Activated T-helper 1 cell treated with anti-CD3 and anti-CD28 coated beads, Interleukin-12 subunit alpha, Interleukin-12 subunit beta, Interleukin-2, Interleukin-4 antibody, amounts not matched to agents 30 ng/mL and 10 ng/mL and 1 ng/mL, durations not matched to agents 14 hours and 24 hours and 36 hours (primary cell): ENCODE results near the gene PTPN14. TPM values are rescaled to one million over a fixed set of nuclear protein-coding genes. Genes with fewer than 3 reads are reported as not detected.
"Not testable (repeated sequence)": the region's sequence is repeated elsewhere in the genome, so short reads cannot be mapped to it uniquely, and the experiment has no call there.

ENCODE experiments used
- DNase-seq: peaks from one replicate; pipeline ENCODE4 v3.0.0; 2021; ENCODE audit warnings: low spot score
- H3K27ac Mint-ChIP-seq: one replicate; pipeline ENCODE4 v1.8.0; 2021; ENCODE audit warnings: mild to moderate bottlenecking, mixed read lengths
- H3K27me3 Mint-ChIP-seq: one replicate; pipeline ENCODE4 v1.8.0; 2022; ENCODE audit warnings: mild to moderate bottlenecking, moderate library complexity, mixed read lengths; ENCODE audit not compliant: insufficient read depth
- H3K36me3 Mint-ChIP-seq: one replicate; pipeline ENCODE4 v1.8.0; 2021; ENCODE audit warnings: low read depth, mixed read lengths
- H3K4me1 Mint-ChIP-seq: one replicate; pipeline ENCODE4 v1.8.0; 2021; ENCODE audit warnings: low read depth, mixed read lengths
- H3K4me3 Mint-ChIP-seq: one replicate; pipeline ENCODE4 v1.8.0; 2021; ENCODE audit warnings: mild to moderate bottlenecking, moderate library complexity, mixed read lengths
- H3K9me3 Mint-ChIP-seq: one replicate; pipeline ENCODE4 v1.8.0; 2021; ENCODE audit warnings: mixed read lengths
- intact Hi-C: fragments of 100-400 bp; cut with micrococcal nuclease; formaldehyde crosslinking; loops from one replicate; pipeline ENCODE4 v1.15.1; 2024
- total RNA-seq: library from RNA; stranded (reverse); gene quantifications from 2 replicates; pipeline ENCODE4 v1.2.3, GENCODE V29; 2022

PTPN14 gene
- total RNA-seq, 1 donor from 2014 or later = 20.6 TPM

DNA sequence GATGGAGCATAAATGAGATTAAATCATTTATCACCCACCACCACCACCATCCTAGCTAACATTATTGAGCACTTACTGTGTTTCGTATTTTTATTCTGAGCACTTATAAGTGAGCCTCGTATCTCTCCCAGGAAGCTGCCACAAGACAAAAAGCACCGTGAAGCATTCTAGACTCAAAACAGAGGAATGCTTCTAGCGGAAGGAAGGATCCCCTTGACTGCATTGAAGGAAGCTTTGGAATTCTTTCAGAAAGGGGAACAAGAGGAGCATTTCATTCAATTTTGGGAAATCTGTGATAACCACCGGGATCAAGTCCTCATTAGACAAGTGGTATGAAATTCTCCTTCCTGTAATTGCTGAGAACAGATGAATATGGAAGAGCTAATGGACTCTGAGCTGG lies 66.3 kb downstream of the PTPN14 start:
- DNase-seq = no peak
- Mint-ChIP-seq H3K36me3 (no peaks in the 10 kb centered on the region), H3K27ac (no peak overlapping the region), H3K27me3 (peaks cover 7% of the 10 kb centered on the region), H3K4me3 (no peak overlapping the region), H3K9me3 (no peaks in the 10 kb centered on the region), H3K4me1 (no peaks in the 10 kb centered on the region)
- intact Hi-C loops = no loop called here

GRCh38 chr1:214483180-214483579 lies 68.2 kb downstream of the PTPN14 start:
- H3K36me3 Mint-ChIP-seq, H3K27me3 Mint-ChIP-seq, H3K4me1 Mint-ChIP-seq, H3K9me3 Mint-ChIP-seq, DNase-seq, H3K27ac Mint-ChIP-seq, H3K4me3 Mint-ChIP-seq, intact Hi-C loops: not testable (repeated sequence)

DNA sequence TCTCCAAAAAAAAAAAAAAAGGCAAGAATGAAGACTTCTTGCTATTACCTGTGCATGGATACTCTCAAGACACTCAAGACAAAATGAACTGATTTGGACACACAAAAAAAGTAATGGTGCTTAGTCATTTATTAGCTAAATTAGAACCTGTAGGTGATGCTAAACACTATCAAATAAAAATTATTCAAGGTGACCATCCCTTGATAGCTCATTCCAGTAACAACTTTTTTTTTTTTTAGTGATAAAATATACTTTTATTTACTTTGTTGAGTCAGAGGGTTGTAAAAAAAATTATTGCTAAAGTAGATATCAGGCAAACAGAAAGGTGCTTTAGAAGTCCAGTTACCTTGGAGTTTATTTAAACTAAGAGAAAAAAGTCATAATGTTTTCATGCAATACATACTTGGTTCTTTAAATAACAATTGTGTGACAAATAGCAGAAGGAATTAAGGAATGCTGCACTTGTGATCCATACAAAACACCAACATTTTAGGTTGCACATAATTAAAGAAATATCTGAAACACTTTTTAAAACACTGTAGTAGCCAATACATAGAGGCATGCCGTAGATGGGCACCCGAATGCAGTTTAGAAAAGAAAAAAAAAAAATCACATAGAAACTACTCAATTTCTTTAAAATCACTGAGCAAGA lies 69.3 kb downstream of the PTPN14 start:
- H3K27ac Mint-ChIP-seq, DNase-seq, H3K9me3 Mint-ChIP-seq, intact Hi-C loops, H3K4me1 Mint-ChIP-seq, H3K4me3 Mint-ChIP-seq, H3K27me3 Mint-ChIP-seq, H3K36me3 Mint-ChIP-seq: not testable (repeated sequence)

DNA sequence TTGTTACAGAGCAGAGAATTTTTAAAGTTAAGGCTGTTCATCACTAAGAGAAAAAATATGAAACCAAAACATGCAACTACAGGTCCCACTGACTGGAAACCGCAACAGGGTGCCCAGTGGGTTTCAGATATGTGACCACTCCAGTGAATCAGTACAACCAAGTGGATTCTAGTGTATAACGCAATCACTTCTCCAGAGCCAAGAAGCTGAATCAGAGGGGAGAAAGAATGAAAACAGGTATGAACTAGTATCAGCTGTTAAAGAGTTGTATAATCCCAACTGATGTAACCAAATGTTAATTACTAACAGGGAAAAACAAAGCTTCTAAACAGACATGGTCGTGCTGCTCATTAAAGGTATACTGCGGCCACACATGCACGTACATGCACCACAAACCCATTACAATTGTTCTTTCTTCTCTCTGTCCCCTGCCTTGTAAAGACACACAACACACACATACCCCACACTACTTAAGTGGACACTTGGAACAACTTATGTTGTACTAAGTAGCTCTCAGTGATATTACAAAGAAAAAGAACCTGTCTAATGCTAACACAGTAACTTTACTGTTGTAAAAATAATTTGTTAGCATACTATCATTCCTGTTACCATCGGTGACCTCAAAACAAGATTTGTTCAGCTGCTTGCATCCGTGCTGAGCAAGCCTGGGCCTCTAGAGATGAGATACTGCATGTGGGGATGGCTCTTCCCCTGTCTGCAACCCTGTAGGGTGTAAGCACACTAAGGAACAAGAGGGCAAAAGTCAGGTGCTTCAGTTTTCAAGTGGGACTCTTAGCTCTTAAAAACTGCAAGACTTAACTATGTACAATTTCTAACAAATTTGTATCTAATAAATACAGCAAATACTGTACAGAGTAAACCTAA lies 74.2 kb downstream of the PTPN14 start:
- peaks cover 15% of the 10 kb centered on the region for H3K27me3 Mint-ChIP-seq
- peaks cover 10% of the 10 kb centered on the region for H3K4me1 Mint-ChIP-seq
- intact Hi-C loops = no loop called here
- no peak overlapping the region for H3K27ac Mint-ChIP-seq
- DNase-seq = no peak
- H3K36me3 Mint-ChIP-seq = no peaks in the 10 kb centered on the region
- H3K4me3 Mint-ChIP-seq = no peak overlapping the region
- H3K9me3 Mint-ChIP-seq = no peaks in the 10 kb centered on the region

GRCh38 chr1:214476229-214476985 lies 75.0 kb downstream of the PTPN14 start:
- H3K9me3 Mint-ChIP-seq = no peaks in the 10 kb centered on the region
- intact Hi-C loops = no loop called here
- H3K4me1 Mint-ChIP-seq = peaks cover 18% of the 10 kb centered on the region
- H3K27ac Mint-ChIP-seq = no peak overlapping the region
- peaks cover 20% of the 10 kb centered on the region for H3K27me3 Mint-ChIP-seq
- H3K36me3 Mint-ChIP-seq = no peaks in the 10 kb centered on the region
- no peak overlapping the region for H3K4me3 Mint-ChIP-seq
- DNase-seq = no peak

GRCh38 chr1:214475746-214476145 lies 75.7 kb downstream of the PTPN14 start:
- no peak overlapping the region for H3K27ac Mint-ChIP-seq
- no peak overlapping the region for H3K4me3 Mint-ChIP-seq
- H3K9me3 Mint-ChIP-seq = no peaks in the 10 kb centered on the region
- intact Hi-C loops = no loop called here
- H3K27me3 Mint-ChIP-seq = peaks cover 20% of the 10 kb centered on the region
- no peak for DNase-seq
- H3K4me1 Mint-ChIP-seq = peaks cover 22% of the 10 kb centered on the region
- H3K36me3 Mint-ChIP-seq = no peaks in the 10 kb centered on the region

GRCh38 chr1:214475331-214475730 lies 76.1 kb downstream of the PTPN14 start:
- intact Hi-C loops = no loop called here
- Mint-ChIP-seq H3K36me3 (no peaks in the 10 kb centered on the region), H3K9me3 (no peaks in the 10 kb centered on the region), H3K4me3 (no peak overlapping the region), H3K27me3 (peaks cover 20% of the 10 kb centered on the region), H3K27ac (no peak overlapping the region), H3K4me1 (peaks cover 22% of the 10 kb centered on the region)
- no peak for DNase-seq

GRCh38 chr1:214474467-214474866 lies 76.9 kb downstream of the PTPN14 start:
- Mint-ChIP-seq H3K27me3 (peaks cover 20% of the 10 kb centered on the region), H3K4me3 (no peak overlapping the region), H3K4me1 (peaks cover 22% of the 10 kb centered on the region), H3K9me3 (no peaks in the 10 kb centered on the region), H3K36me3 (no peaks in the 10 kb centered on the region), H3K27ac (no peak overlapping the region)
- intact Hi-C loops = no loop called here
- DNase-seq = no peak

GRCh38 chr1:214473862-214474261 lies 77.5 kb downstream of the PTPN14 start:
- Mint-ChIP-seq H3K4me3 (no peak overlapping the region), H3K4me1 (peaks cover 22% of the 10 kb centered on the region)
- intact Hi-C loops = no loop called here

GRCh38 chr1:214473387-214473786 lies 78.0 kb downstream of the PTPN14 start:
- no peaks in the 10 kb centered on the region for H3K36me3 Mint-ChIP-seq
- no peak for DNase-seq
- H3K27me3 Mint-ChIP-seq = peaks cover 23% of the 10 kb centered on the region
- H3K4me3 Mint-ChIP-seq = no peak overlapping the region
- no peak overlapping the region for H3K27ac Mint-ChIP-seq
- intact Hi-C loops = no loop called here
- peaks cover 22% of the 10 kb centered on the region for H3K4me1 Mint-ChIP-seq
- no peaks in the 10 kb centered on the region for H3K9me3 Mint-ChIP-seq

More at GRCh38 chr1:214473862-214474261, 77.5 kb downstream of the PTPN14 start:
- Mint-ChIP-seq H3K36me3 (no peaks in the 10 kb centered on the region), H3K9me3 (no peaks in the 10 kb centered on the region), H3K27ac (no peak overlapping the region), H3K27me3 (peaks cover 20% of the 10 kb centered on the region)
- DNase-seq = no peak

DNA sequence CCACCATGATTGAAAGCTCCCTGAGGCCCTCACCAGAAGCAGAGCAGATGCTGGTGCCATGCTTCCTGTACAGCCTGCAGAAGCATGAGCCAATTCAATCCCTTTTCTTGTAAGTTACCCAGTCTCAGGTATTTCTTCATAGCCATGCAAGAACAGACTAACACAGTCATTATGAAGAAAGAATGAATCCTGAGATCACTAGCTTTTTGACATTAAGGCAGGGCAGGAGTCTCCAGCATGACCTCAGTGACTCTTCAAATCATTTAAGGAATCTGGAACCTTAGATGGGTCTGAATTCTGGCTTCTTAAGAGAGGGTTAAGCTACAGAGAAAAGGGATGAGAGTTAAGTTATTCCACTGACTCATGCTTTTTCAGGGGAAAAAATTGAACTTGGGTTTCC lies 79.0 kb downstream of the PTPN14 start:
- H3K9me3 Mint-ChIP-seq = no peaks in the 10 kb centered on the region
- H3K27me3 Mint-ChIP-seq = peaks cover 26% of the 10 kb centered on the region
- H3K36me3 Mint-ChIP-seq = no peaks in the 10 kb centered on the region
- H3K27ac Mint-ChIP-seq = peak overlapping the region; percentile 36
- peaks cover 22% of the 10 kb centered on the region for H3K4me1 Mint-ChIP-seq
- H3K4me3 Mint-ChIP-seq = no peak overlapping the region
- intact Hi-C loops = no loop called here
- no peak for DNase-seq

- Mint-ChIP-seq H3K4me1 (peaks cover 22% of the 10 kb centered on the region), H3K27ac (no peak overlapping the region), H3K27me3 (peaks cover 27% of the 10 kb centered on the region), H3K4me3 (no peak overlapping the region), H3K36me3 (no peaks in the 10 kb centered on the region), H3K9me3 (no peaks in the 10 kb centered on the region)
- intact Hi-C loops = no loop called here
- DNase-seq = no peak
Measured at GRCh38 chr1:214471458-214471857, 79.9 kb downstream of the PTPN14 start.

DNA sequence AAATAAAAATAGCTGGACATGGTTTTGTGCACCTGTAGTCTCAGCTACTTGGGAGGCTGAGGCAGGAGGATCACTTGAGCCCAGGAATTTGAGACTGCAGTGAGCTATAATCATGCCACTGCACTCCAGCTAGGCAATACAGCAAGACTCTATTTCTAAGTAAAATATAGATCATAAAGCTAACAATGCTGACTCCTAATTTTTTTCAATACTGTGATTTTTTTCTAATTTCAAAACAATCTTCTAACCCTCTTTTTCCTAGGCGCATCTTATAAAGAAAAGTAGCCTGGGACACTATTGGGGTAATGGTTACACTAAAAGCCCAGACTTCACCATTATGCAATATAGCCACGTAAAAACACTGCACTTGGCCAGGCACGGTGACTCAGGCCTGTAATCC lies 81.3 kb downstream of the PTPN14 start:
- no peaks in the 10 kb centered on the region for H3K9me3 Mint-ChIP-seq
- DNase-seq = no peak
- peaks cover 22% of the 10 kb centered on the region for H3K4me1 Mint-ChIP-seq
- H3K4me3 Mint-ChIP-seq = no peak overlapping the region
- H3K36me3 Mint-ChIP-seq = no peaks in the 10 kb centered on the region
- intact Hi-C loops = no loop called here
- H3K27ac Mint-ChIP-seq = no peak overlapping the region
- peaks cover 23% of the 10 kb centered on the region for H3K27me3 Mint-ChIP-seq
